GM23248 (cell line): ENCODE measurements around the gene CALY.

Experiments used
- EZH2 ChIP-seq: fragments of 200-600 bp; sonication (generic); IDR thresholded peaks from 2 replicates; pipeline ENCODE4 v1.6.1; 2018; ENCODE audit warnings: antibody characterized with exemption, mild to moderate bottlenecking; ENCODE audit not compliant: insufficient read depth, poor library complexity, severe bottlenecking
- EZH2phosphoT487 ChIP-seq: fragments of 200-600 bp; sonication (generic); IDR thresholded peaks from 2 replicates; pipeline ENCODE4 v1.6.1; 2018; ENCODE audit warnings: antibody characterized with exemption, moderate library complexity, mild to moderate bottlenecking, low read depth; ENCODE audit not compliant: insufficient read depth

DNA sequence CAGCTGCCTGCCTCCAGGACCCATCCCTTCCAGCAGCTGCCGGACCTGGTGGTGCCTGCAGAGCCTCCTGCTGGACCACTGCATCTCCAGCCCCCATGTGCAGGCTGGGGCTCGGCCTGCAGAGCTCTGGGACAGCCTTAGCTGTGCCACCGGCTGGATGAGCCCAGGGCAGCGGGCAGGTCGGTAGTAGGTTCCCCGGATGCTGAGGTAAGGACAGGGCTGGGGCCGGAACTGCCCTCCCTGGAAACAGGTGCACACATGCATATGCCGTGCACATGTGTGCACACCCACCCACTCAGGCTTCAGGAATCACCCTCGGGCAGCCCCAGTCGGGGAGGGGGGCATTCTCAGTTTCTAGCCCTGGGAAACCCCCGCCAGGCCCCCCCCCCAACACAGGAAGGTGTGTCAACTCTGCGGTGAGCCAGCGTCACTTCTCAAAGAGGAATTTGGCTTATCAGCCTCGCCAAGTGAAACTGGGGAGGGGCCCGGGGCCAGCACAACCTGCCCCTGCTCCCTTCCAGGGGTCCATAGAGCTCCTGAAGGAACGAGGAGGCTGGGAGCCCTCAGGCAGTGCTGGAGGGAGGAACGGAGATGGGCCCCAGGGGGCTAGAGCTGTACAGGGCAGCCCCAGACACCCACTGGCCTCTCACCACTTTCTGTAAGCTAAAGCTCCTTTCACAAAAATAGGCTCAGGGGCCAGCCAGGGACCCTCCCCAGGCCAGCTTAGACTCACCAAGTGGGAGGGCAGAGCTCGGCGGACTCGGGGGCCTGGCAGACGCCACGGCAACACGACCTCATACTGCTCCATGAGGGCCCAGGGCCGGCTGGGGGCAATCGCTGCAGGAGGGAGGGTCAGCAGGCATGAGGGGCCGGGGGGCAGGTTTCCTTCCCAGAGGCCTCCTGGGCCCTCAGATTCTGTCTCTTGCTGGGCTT is 61.7 kb downstream of the CALY start:
- no peak for TF ChIP-seq EZH2
- TF ChIP-seq EZH2phosphoT487: no peak
